ENCODE data around the gene TULP4.

DNA sequence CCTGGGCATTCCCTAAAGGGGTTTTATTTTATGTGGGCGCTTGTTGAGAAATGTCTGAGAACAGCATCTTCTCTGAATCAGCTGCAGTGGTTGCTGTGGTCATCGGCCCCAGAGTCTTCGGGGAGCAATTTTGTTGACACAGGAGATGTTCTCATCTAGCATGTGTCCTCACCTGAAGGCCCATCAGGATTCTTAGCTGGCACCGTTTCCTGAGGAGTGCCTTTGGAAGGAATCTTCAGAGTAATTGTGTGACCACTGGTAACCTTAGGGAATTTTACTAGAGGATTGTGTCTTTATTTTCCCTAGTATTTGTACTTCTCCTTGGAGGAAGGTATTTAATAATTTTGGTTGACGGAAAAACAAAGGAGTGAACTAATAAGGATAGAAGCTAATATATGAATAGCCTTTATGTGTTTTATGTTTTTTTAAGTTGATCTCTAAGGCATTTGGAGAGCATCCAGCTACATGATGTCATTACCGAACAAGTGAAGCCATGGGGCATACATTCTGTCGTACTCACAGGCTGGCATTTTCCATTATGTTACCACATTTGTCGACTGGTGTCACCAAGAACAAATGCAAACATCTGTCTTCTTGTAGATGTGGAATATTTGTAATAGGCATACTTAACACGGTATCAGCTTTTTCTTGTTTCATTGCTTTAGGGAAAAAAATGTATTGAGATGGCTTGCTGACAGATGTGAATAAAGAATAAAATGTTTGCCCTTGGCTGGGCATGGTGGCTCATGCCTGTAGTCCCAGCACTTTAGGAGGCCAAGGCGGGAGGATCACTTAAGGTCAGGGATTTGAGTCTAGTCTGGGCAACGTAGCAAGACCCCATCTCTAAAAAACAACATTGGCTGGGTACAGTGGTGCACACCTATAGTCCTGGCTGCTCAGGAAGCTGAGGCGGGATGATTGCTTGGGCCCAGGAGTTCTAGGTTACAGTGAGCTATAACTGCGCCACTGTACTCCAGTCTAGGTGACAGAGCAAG lies 41.9 kb downstream of the TULP4 start:
- TF ChIP-seq, protein P1, sequence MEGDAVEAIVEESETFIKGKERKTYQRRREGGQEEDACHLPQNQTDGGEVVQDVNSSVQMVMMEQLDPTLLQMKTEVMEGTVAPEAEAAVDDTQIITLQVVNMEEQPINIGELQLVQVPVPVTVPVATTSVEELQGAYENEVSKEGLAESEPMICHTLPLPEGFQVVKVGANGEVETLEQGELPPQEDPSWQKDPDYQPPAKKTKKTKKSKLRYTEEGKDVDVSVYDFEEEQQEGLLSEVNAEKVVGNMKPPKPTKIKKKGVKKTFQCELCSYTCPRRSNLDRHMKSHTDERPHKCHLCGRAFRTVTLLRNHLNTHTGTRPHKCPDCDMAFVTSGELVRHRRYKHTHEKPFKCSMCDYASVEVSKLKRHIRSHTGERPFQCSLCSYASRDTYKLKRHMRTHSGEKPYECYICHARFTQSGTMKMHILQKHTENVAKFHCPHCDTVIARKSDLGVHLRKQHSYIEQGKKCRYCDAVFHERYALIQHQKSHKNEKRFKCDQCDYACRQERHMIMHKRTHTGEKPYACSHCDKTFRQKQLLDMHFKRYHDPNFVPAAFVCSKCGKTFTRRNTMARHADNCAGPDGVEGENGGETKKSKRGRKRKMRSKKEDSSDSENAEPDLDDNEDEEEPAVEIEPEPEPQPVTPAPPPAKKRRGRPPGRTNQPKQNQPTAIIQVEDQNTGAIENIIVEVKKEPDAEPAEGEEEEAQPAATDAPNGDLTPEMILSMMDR (IDR thresholded peaks at IDR 0.05): no peak
- TF ChIP-seq POLR2A (IDR thresholded peaks at IDR 0.05): no peak

Data from uterus (tissue), 2 donors.